Stimulated activated CD4-positive, alpha-beta T cell treated with anti-CD3 and anti-CD28 coated beads, Interleukin-1b, Interleukin-23, amount 100 ng/mL, for 4 hours (primary cell): ENCODE results near the gene VASP.

Experiments
- DNase-seq, 2 donors: peaks; one replicate each; pipeline ENCODE4 v3.0.0-alpha.2; 2020; ENCODE audit warnings: low read depth in 2 of 2

Gene VASP

DNA sequence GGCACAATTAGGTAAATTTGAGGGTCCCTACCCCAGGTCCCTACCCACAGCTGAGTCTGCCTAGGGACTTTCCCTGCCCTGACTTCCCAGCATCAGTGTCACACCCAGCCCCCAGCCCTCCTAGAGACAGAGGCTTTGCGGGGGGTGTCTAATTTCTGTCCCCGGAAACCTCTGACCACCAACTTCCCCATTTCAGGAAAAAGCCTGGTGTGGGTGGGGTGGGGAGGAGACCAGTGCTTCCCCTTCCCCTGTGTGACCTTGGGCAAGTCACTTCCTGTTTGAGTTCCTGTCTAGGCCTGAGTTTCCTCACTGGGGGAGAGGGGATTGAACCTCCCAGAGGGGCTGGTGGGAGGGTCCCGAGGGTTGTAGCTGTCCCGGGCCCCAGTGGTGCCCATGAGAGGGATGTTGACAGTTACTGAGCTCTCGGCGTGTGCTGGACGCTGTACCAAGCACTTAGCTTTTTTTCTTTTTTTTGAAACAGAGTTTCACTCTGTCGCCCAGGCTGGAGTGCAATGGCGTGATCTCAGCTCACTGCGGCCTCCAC, 7.9 kb downstream of the VASP start:
- DNase-seq, result peak in 1 of 2 donors; percentile 25

DNA sequence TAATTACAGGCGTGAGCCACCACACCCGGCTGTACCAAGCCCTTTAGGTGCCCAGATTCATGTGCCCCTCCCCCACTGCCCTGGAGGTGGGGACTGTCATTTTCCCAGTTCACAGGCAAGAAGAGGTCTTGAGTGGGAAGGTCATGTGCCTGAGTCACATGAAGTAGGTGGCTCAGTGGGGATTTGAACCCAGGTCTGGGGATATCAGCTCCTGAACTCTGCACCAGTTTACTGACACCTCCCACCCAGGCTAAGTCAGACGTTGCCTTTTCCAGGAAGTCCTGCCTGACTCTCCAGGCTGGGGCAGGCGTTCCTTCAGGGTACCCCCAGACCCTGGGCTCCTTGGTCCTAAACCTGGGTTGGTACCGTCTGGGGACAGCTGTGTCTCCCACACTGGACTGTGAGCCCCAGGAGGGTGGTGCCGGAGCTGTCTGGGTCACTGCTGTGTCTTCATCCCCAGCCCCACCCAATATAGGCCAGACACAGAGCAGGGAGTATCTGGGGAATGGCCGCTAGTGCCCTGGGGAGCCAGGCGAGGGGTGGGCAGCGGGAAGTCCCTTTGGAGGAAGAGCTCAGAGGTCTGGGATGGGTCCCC, 8.6 kb downstream of the VASP start:
- no peak for DNase-seq

GRCh38 chr19:45517238-45517637, 10.0 kb downstream of the VASP start:
- no peak for DNase-seq

DNA sequence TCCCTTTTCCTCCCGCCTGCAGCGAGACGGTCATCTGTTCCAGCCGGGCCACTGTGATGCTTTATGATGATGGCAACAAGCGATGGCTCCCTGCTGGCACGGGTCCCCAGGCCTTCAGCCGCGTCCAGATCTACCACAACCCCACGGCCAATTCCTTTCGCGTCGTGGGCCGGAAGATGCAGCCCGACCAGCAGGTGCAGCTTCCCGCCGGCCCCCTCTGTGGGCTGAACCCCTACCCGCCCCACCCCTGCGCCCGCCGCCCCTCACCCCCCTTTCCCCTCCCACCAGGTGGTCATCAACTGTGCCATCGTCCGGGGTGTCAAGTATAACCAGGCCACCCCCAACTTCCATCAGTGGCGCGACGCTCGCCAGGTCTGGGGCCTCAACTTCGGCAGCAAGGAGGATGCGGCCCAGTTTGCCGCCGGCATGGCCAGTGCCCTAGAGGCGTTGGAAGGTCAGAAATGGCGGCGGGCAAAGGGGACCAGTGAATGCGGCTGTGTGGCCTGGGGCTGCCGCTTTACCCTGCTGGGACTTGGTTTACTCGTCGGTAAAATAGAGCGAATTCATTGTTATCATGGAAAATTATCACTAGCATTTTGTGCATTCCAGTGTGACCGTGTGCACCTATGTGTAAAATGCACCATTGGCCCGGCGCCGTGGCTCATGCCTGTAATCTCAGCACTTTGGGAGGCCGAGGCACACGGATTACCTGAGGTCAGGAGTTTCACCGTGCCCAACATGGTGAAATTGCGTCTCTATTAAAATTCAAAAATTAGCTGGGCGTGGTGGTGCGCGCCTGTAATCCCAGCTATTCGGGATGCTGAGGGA, 10.6 kb downstream of the VASP start:
- DNase-seq, result no peak

- no peak for DNase-seq
These were observed 11.2 kb downstream of the VASP start for GRCh38 chr19:45518469-45518826.

DNA sequence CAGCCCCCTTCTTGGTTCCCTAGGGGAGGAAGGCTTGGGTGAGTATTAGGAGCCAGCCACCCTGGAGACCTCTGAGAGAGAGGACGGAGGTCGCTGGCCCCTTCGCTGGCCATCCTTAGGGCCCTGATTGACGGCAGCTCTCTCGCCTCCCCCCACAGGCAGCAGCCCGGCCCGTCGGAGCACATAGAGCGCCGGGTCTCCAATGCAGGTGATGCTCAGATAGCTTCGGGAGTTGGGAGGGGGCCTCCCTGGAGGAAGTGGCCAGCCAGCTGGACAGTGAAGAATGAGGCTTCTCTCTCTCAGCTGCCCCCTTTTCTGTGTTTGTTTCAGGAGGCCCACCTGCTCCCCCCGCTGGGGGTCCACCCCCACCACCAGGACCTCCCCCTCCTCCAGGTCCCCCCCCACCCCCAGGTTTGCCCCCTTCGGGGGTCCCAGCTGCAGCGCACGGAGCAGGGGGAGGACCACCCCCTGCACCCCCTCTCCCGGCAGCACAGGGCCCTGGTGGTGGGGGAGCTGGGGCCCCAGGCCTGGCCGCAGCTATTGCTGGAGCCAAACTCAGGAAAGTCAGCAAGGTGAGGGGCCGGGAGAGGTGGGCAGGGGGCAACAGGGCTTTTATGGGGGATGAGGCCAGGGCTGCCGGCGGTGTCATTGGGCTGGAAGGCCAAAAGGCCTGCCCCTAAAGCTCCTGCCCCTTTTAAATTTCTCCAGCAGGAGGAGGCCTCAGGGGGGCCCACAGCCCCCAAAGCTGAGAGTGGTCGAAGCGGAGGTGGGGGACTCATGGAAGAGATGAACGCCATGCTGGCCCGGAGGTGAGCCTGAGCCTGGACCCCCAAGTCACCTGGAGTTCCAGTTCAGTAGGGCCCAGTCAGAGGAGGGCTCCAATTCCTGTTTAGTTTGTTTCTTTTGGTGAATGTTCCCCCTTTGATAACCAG, 15.0 kb downstream of the VASP start:
- DNase-seq, result no peak

- peak; percentile 47 to 56 for DNase-seq
These were observed 16.5 kb downstream of the VASP start for GRCh38 chr19:45523642-45524256.

DNA sequence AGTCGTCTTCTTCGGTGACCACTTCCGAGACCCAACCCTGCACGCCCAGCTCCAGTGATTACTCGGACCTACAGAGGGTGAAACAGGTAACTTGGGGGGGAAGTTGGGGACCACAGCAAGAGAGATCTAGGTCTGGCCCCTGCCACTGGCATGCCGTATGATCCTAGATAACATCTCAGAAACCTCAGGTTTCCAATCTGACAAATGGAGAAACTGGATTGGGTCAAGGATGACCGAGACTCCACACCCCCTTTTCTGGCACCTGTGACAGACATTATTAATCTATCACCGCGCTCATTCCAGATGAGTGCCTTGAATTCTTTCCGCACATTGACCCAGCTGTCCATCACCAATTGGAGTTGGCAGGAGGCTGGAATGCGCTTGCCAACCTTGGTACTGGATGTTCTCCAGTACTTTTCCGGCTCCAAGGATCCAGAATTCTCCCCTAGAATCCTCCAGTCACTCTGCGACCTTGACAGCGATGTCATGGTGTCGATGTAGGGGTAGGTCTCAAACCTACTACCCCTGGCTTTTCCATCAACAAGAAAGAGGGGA, 17.4 kb downstream of the VASP start:
- no peak for DNase-seq

DNA sequence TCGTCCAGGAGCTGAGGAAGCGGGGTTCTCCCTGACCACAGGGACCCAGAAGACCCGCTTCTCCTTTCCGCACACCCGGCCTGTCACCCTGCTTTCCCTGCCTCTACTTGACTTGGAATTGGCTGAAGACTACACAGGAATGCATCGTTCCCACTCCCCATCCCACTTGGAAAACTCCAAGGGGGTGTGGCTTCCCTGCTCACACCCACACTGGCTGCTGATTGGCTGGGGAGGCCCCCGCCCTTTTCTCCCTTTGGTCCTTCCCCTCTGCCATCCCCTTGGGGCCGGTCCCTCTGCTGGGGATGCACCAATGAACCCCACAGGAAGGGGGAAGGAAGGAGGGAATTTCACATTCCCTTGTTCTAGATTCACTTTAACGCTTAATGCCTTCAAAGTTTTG, 18.9 kb downstream of the VASP start:
- DNase-seq, result no peak

- no peak for DNase-seq
These were observed 19.7 kb downstream of the VASP start for GRCh38 chr19:45526971-45527370.

DNA sequence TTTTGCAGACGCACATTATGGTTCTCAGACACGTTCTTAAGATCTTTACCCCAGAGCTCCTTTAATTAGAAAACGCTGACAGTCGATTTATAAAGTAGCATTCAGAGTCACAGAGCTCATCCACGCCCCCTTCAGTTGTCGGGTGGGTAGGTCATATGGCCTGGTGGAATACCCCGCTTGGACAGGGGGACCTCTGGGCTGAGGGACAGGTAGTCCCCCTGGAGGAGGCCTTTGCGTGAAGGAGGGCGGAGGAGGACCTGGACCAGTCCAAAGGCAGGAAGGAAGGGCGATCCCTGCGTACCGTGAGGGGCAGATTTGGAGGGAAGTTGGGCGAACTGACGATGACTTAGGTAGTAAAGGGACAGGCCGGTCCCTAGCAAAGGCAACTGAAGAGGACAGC, 20.5 kb downstream of the VASP start:
- DNase-seq, result no peak

- no peak for DNase-seq
These were observed 21.0 kb downstream of the VASP start for GRCh38 chr19:45528149-45528743.

DNA sequence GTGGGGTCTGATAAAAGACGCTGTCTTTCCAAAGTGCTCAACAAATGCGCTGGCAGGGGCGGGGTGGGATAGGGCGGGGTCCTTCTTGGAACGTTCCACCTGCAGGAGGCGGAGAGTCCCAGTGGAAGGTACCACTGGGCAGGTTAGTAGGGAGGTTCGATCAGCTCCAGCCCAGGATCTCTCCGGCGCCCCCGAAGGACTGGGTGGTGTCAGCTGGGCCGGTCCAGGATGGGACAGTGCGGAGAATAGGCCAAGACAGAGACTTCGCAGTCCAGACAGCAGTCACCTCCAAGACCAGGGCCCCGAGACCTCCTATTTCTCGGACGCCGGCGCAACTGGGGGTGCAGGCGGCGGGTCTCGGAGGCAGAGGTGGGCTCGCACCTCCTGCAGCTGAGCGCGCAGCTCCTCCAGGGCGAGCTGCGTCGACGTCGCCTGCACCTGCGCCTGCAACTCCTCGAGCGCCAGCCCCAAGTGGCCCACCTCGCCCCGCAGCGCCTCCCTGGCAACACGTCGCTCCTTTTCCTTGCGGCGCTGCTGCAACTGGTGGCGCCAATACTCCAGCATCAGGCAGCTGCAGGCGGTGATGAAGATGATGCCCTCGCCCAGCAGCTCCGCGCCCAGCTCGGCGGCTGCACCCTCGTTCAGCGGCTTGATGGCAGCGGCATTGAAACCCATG, 21.6 kb downstream of the VASP start:
- no peak for DNase-seq

DNA sequence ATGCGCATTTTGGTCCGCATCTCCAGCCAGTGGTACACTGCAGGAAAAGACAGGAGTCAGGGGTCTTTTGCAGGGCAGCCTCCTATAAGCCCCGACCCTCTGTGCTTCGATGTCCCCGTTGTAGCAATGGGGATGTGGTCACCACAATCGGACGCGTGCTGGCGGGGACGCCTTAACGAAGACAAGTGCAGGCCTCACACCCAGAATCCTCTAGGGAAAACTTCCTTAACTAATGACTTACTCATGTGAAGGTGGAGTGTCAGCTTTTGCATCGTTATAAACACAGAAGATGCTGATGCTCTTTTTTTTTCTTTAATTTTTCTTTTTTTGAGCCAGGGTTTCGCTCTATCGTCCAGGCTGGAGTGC, 22.1 kb downstream of the VASP start:
- DNase-seq, result no peak

DNA sequence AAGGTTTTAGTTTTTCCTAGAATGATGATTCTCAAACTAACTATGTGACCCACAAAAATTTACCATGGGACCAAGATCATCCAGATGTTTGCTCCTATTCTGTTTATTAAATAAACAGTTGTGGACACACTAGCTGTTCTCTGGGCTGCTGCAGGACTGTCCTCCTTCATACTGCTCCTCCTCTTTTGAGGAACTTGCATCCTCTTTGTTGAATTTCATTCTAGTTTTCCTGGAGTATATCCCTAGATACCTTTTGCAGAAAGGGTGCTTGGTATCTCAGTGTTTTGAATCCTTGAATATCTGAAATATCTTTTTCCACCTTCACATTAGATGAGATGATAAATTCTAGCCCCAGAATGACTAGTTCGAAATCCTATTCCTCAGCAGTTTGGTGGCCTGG, 24.1 kb downstream of the VASP start:
- DNase-seq, result no peak

DNA sequence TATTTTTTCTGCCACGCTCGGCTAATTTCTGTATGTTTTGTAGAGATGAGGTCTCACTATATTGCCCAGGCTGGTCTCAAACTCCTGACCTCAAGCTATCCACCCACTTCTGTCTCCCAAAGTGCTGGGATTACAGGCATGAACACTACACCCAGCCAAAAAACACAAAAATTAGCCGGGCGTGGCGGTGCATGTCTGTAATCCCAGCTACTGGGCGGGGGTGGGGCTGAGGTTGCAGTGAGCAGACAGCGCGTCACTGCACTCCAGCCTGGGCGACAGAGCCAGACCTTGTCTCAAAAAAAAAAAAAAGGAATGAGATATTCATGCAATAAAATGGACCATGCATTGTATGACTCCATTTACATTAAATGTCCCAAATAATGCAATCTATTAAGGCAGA, 32.2 kb downstream of the VASP start:
- DNase-seq, result no peak

DNA sequence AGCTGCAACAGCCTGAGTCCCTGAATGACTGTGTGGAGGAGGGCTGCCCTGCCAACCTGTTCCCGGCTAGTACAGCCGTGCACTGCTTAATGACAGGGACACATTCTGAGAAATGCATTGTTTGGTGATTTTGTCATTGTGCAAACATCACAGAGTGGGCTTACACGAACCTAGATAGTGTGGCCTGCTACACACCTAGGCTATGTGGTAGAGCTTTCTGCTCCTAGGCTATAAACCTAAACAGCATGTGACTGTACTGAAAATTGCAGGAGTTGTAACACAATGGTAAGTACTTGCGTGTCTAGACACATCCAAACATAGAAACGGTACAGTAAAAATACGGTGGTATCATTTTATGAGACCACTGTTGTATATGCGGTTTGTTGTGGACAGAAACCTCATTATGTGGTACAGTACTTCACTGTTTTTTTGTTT, 35.0 kb downstream of the VASP start:
- DNase-seq, result no peak

- DNase-seq, result no peak
These were observed 40.0 kb downstream of the VASP start for GRCh38 chr19:45547211-45547770.

- no peak for DNase-seq
These were observed 40.8 kb downstream of the VASP start for GRCh38 chr19:45547965-45548609.

- DNase-seq, result no peak
These were observed 46.2 kb downstream of the VASP start for GRCh38 chr19:45553464-45553863.
